ENCODE measurements around the gene UVSSA.

GRCh38 chr4:1318046-1318375 lies 29.0 kb upstream of the UVSSA start:
- no peak for TF ChIP-seq EZH2phosphoT487 (IDR thresholded peaks at IDR 0.05; ENCODE audit: insufficient read depth, low read depth)
- TF ChIP-seq EZH2 (IDR thresholded peaks at IDR 0.05; ENCODE audit: insufficient read depth, poor library complexity, severe bottlenecking), result no peak
